KMS-11 (cell line): ENCODE measurements around the gene FGF11.

Source experiments
- H2AFZ ChIP-seq: fragments of 200-600 bp; sonication (generic); 2 replicates; pipeline ENCODE4 v1.6.1; 2016; ENCODE audit warnings: antibody characterized with exemption, mixed run types, low read depth
- H3K27ac ChIP-seq: fragments of 200-600 bp; sonication (generic); 2 replicates; pipeline ENCODE4 v1.6.1; 2016; ENCODE audit warnings: mild to moderate bottlenecking, mixed run types
- H3K27me3 ChIP-seq: fragments of 200-600 bp; sonication (generic); 2 replicates; pipeline ENCODE4 v1.6.1; 2017; ENCODE audit warnings: mild to moderate bottlenecking, low read depth, mixed run types, moderate library complexity; ENCODE audit not compliant: insufficient read depth
- H3K36me3 ChIP-seq: fragments of 200-600 bp; sonication (generic); 2 replicates; pipeline ENCODE4 v1.6.1; 2017; ENCODE audit warnings: mild to moderate bottlenecking, mixed run types; ENCODE audit not compliant: insufficient read depth
- H3K4me1 ChIP-seq: fragments of 200-600 bp; sonication (generic); 2 replicates; pipeline ENCODE4 v1.6.1; 2016; ENCODE audit warnings: mild to moderate bottlenecking, low read depth, mixed run types; ENCODE audit not compliant: poor library complexity, severe bottlenecking
- H3K4me2 ChIP-seq: fragments of 200-600 bp; sonication (generic); 2 replicates; pipeline ENCODE4 v1.7.0; 2016; ENCODE audit warnings: mild to moderate bottlenecking, mixed run types
- H3K4me3 ChIP-seq: fragments of 200-600 bp; sonication (generic); IDR thresholded peaks from 2 replicates; pipeline ENCODE4 v1.6.1; 2017; ENCODE audit warnings: low read depth, low read length, mixed read lengths; ENCODE audit not compliant: insufficient read depth
- H3K79me2 ChIP-seq: fragments of 200-600 bp; sonication (generic); 2 replicates; pipeline ENCODE4 v1.6.1; 2016; ENCODE audit warnings: low read depth, mixed run types; ENCODE audit not compliant: insufficient read depth
- H3K9ac ChIP-seq: fragments of 200-600 bp; sonication (generic); 2 replicates; pipeline ENCODE4 v1.6.1; 2016; ENCODE audit warnings: mild to moderate bottlenecking, mixed run types
- H4K20me1 ChIP-seq: fragments of 200-600 bp; sonication (generic); 2 replicates; pipeline ENCODE4 v1.6.1; 2016; ENCODE audit warnings: mild to moderate bottlenecking, mixed run types; ENCODE audit not compliant: insufficient read depth
- TF ChIP-seq, protein P1 (sequence below): fragments of 200-600 bp; sonication (generic); conservative IDR thresholded peaks from 2 replicates; pipeline ENCODE4 v1.6.1; 2017; ENCODE audit warnings: low read depth, mild to moderate bottlenecking, antibody characterized with exemption, low read length, moderate library complexity, mixed read lengths

FGF11 gene

DNA sequence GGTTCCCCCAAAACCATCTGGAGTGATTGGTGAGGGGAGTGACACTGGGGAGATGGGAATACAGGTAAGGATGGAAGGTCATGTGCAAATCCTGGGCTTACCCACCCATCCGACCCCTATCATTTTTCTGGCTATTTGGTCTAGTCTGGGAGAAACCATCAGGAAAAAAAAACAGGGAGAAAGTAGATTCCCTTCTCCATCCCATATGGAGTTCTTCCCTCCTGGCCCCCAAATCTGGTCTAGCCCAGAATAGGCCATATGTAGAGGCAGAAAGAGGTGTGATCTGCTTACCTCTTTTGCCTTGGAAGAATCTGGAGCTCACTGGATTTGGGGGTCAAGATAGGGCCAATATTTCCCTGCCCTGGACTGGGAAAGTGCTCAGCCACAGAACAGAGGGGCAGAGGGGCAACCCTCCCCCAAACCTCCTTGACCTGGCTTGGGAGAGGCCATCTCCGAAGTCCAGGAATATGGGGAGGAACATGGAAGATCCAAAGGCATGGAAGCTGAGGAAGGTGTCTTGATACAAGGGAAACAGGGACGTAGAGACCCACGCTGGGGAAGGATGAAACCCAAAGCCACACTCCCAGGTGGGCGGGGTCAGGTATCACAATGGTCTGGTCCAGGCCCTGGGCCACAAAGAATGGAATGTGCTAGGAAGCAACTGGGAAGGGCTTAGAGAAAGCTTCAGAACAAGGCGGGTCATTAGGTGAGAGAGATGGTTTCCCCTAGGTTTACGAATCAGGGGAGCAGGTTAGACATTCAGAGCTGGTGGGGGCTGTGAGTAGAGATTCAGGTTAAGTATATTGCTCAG, 21.7 kb downstream of the FGF11 start:
- TF ChIP-seq, protein P1, sequence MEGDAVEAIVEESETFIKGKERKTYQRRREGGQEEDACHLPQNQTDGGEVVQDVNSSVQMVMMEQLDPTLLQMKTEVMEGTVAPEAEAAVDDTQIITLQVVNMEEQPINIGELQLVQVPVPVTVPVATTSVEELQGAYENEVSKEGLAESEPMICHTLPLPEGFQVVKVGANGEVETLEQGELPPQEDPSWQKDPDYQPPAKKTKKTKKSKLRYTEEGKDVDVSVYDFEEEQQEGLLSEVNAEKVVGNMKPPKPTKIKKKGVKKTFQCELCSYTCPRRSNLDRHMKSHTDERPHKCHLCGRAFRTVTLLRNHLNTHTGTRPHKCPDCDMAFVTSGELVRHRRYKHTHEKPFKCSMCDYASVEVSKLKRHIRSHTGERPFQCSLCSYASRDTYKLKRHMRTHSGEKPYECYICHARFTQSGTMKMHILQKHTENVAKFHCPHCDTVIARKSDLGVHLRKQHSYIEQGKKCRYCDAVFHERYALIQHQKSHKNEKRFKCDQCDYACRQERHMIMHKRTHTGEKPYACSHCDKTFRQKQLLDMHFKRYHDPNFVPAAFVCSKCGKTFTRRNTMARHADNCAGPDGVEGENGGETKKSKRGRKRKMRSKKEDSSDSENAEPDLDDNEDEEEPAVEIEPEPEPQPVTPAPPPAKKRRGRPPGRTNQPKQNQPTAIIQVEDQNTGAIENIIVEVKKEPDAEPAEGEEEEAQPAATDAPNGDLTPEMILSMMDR, result no peak
- no peak overlapping the region for H3K9ac ChIP-seq
- H3K4me1 ChIP-seq, result no peaks in the 10 kb centered on the region
- no peaks in the 10 kb centered on the region for H3K27me3 ChIP-seq
- H3K4me2 ChIP-seq, result no peak overlapping the region
- no peaks in the 10 kb centered on the region for H3K36me3 ChIP-seq
- H4K20me1 ChIP-seq, result no peaks in the 10 kb centered on the region
- H3K4me3 ChIP-seq, result no peak overlapping the region
- H2AFZ ChIP-seq, result no peak overlapping the region
- H3K79me2 ChIP-seq, result no peaks in the 10 kb centered on the region
- H3K27ac ChIP-seq, result no peak overlapping the region

DNA sequence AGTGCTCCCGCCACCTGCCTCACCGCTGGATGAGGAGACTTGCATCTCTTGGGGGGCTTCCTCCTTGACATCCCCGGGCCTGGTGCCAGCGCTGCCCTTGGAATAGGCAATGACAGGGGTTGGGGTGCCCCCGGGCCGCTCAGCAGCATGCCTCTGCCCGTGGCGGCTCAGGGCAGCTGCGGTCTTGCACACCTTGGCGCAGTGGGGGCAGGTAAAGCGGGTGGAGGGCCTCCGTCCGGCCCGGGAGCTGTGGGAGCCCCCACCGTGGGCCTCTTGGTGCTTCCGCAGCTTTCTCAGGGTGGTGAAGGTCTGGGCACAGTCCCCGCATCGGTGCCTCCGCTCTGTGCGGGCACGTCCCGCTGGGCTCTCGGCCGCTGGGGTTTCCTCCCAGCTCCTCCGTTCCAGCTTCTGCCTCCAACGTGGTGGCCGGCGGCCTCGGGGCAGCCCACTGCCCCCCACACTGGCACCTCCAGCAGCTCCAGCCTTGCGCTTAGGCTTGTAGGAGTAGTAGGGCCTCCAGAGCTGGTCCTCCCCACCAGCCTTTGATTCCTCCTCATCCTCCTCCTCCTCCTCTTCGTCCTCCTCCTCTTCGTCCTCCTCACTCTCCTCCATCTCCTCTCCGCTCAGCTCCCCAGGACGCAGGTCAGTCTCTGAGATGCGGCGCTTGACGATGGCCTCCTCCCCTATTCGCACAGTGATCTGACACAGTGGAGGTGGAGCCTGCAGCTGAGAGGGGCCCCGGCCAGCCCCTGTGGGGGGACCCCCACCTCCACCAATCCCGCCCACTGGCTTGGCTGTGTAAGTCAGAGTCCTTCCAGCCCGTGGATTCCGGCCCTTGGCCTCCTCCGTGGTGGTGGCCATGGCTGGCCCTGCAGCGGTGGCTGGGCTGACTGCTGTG, 23.4 kb downstream of the FGF11 start:
- TF ChIP-seq, protein P1, result no peak
- Histone ChIP-seq H3K4me3 (no peak overlapping the region), H4K20me1 (no peaks in the 10 kb centered on the region), H3K4me2 (no peak overlapping the region), H3K4me1 (no peaks in the 10 kb centered on the region), H3K9ac (no peak overlapping the region), H3K36me3 (no peaks in the 10 kb centered on the region), H3K27ac (no peak overlapping the region), H2AFZ (no peak overlapping the region), H3K27me3 (no peaks in the 10 kb centered on the region), H3K79me2 (no peaks in the 10 kb centered on the region)

DNA sequence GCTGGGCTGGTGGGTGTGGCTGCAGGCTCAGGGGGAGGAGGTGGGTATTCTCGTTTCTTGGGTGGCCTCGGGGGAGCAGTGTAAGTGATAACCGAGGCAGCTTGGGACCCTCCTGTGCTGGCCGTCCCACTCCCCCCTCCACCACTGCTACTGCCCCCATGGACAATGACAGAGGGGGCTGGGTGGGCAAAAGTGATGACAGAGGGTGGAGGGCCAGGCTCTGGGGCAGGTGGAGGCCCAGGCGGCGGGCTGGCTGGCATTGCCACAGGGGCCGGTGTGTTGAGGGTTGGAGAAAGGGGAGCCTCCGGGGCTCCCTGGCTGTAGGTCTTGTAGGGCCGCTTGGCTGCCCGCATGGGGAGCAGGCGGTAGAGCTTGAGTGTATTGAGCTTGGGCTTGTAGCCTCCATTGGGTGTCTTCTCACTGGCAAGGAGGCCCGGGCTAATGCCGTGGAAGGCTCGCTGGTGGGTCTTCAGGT, 24.1 kb downstream of the FGF11 start:
- Histone ChIP-seq H3K4me2 (no peak overlapping the region), H3K27ac (no peak overlapping the region), H3K9ac (no peak overlapping the region), H3K79me2 (no peaks in the 10 kb centered on the region), H3K36me3 (no peaks in the 10 kb centered on the region), H3K4me3 (no peak overlapping the region), H4K20me1 (no peaks in the 10 kb centered on the region), H3K27me3 (no peaks in the 10 kb centered on the region), H2AFZ (no peak overlapping the region), H3K4me1 (no peaks in the 10 kb centered on the region)
- TF ChIP-seq, protein P1, result no peak

DNA sequence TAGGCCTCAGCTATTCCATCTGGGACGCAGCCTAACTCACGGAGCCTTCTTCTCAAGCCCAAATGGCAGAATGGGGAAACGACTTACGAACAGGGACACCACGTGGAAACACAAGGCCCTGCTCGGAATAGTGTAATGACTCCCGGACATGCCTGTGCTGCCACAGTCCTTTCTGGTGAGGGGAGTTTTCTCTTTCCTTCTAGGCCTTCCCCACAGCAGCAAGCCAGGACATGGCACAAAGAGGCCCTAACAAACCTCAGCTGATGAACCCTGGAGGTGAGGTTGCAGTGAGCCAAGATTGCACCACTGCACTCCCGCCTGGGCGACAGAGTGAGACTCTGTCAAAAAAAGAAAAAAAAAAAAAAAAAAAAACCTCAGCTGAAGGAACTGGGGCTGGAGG, 24.8 kb downstream of the FGF11 start:
- TF ChIP-seq, protein P1, result no peak
- Histone ChIP-seq H3K4me3 (no peak overlapping the region), H4K20me1 (no peaks in the 10 kb centered on the region), H3K9ac (no peak overlapping the region), H3K4me1 (no peaks in the 10 kb centered on the region), H3K79me2 (no peaks in the 10 kb centered on the region), H3K4me2 (no peak overlapping the region), H3K27me3 (no peaks in the 10 kb centered on the region), H3K36me3 (no peaks in the 10 kb centered on the region), H2AFZ (no peak overlapping the region), H3K27ac (no peak overlapping the region)
